HL-60 (cell line): ENCODE data around the gene GCM1.

Source experiments
- CTCF ChIP-seq: IDR thresholded peaks from one replicate; pipeline ENCODE4 v1.5.1; 2011; ENCODE audit warnings: low read length, control low read depth, inconsistent platforms; ENCODE audit not compliant: insufficient read depth
- GABPA ChIP-seq: IDR thresholded peaks from 2 replicates; pipeline ENCODE4 v1.6.1; 2012; ENCODE audit warnings: low read depth
- POLR2AphosphoS5 ChIP-seq: IDR thresholded peaks from 2 replicates; pipeline ENCODE4 v1.6.1; 2012; ENCODE audit warnings: low read depth
- REST ChIP-seq: IDR thresholded peaks from 2 replicates; pipeline ENCODE4 v1.6.1; 2012; ENCODE audit warnings: low read depth; ENCODE audit not compliant: insufficient replicate concordance
- SPI1 ChIP-seq: IDR thresholded peaks from 2 replicates; pipeline ENCODE4 v1.6.1; 2012; ENCODE audit warnings: low read depth, mild to moderate bottlenecking, borderline replicate concordance

- TF ChIP-seq CTCF: no peak
- TF ChIP-seq POLR2AphosphoS5: no peak
- TF ChIP-seq GABPA: no peak
- no peak for TF ChIP-seq REST
- no peak for TF ChIP-seq SPI1
Measured at GRCh38 chr6:53089948-53090347, 58.7 kb downstream of the GCM1 start.
